Measurements from ENCODE around the gene TMEM161B.

- TF ChIP-seq CTCF (IDR thresholded peaks at IDR 0.05 in 8 of 11, conservative IDR thresholded peaks at IDR 0.05 in 3 of 11) (no peak), POLR2A (IDR thresholded peaks at IDR 0.05) (no peak)
Observed at GRCh38 chr5:88183255-88183654, 85.4 kb downstream of the TMEM161B start.

Data from spleen (tissue), 7 donors.